B cell (primary cell): ENCODE data around the gene MDFI. TPM values are rescaled to one million over a fixed set of nuclear protein-coding genes. Genes with fewer than 3 reads are reported as not detected.

Experiments used
- ATAC-seq: fragments of 200-7000 bp; cut with Tn5 transposase; one replicate; pipeline ENCODE4 v1.10.0; 2021; ENCODE audit warnings: low read depth, mild to moderate bottlenecking, moderate number of reproducible peaks, moderate library complexity
- CTCF ChIA-PET: fragments of 350-600 bp; sonication (Branson Sonifier 250); formaldehyde crosslinking; loops from one replicate; lab custom pipeline; 2021; ENCODE audit warnings: antibody characterized with exemption, inconsistent platforms; lab: Charles Lee
- POLR2A ChIA-PET: fragments of 350-600 bp; sonication (Branson Sonifier 250); formaldehyde crosslinking; loops from one replicate; lab custom pipeline; 2021; ENCODE audit warnings: antibody characterized with exemption; lab: Charles Lee
- DNase-seq: peaks from one replicate; pipeline ENCODE4 v3.0.0; 2013
- H2AFZ ChIP-seq: 2 replicates; pipeline ENCODE4 v1.6.1; 2012; ENCODE audit warnings: mild to moderate bottlenecking, low read depth, low read length; ENCODE audit not compliant: insufficient read depth, poor library complexity, severe bottlenecking
- H3K27ac ChIP-seq, 2 donors: 1 replicate in 1 of 2; 2 replicates in 1 of 2; pipeline ENCODE4 v1.5.1; 2012 to 2013; ENCODE audit warnings: low read length in 2 of 2, mild to moderate bottlenecking in 2 of 2, moderate library complexity in 1 of 2
- H3K27me3 ChIP-seq, 4 experiments: fragments of 200-600 bp in 1 of 4; sonication (generic) in 1 of 4; replicated peaks in 1 of 4; 1 replicate in 2 of 4; 2 replicates in 2 of 4; pipeline versions ENCODE4 v1.6.1 to v1.7.0; 2013 to 2016; ENCODE audit warnings: low read length in 3 of 4, mild to moderate bottlenecking in 2 of 4, mixed read lengths in 1 of 4, moderate library complexity in 1 of 4; ENCODE audit not compliant: insufficient read depth in 4 of 4, control insufficient read depth in 3 of 4; ENCODE audit errors: control extremely low read depth in 1 of 4
- H3K36me3 ChIP-seq, 2 experiments: replicated peaks in 1 of 2; 1 replicate in 1 of 2; 2 replicates in 1 of 2; pipeline versions ENCODE4 v1.6.1 to v1.7.1; 2013; ENCODE audit warnings: low read length in 1 of 2; ENCODE audit not compliant: insufficient read depth in 2 of 2, control insufficient read depth in 1 of 2; ENCODE audit errors: control extremely low read depth in 1 of 2, extremely low read depth in 1 of 2
- H3K4me1 ChIP-seq, 2 donors: fragments of 200-600 bp in 1 of 2; sonication (generic) in 1 of 2; 1 replicate in 1 of 2; 2 replicates in 1 of 2; pipeline versions ENCODE4 v1.5.1 to v1.6.1; 2013 to 2017; ENCODE audit warnings: low read length in 2 of 2; ENCODE audit not compliant: control insufficient read depth in 2 of 2, insufficient read depth in 2 of 2
- H3K4me2 ChIP-seq: replicated peaks from 2 replicates; pipeline ENCODE3; 2012; ENCODE audit warnings: mild to moderate bottlenecking, low read depth, low read length; ENCODE audit not compliant: poor library complexity, severe bottlenecking
- H3K4me3 ChIP-seq, 5 experiments: fragments of 200-600 bp in 1 of 5; sonication (generic) in 1 of 5; 1 replicate in 3 of 5; 2 replicates in 2 of 5; pipeline versions ENCODE4 v1.5.1 to v1.7.0; 2011 to 2016; ENCODE audit warnings: low read length in 4 of 5, mild to moderate bottlenecking in 4 of 5, low read depth in 2 of 5, control low read depth in 1 of 5, moderate library complexity in 1 of 5; ENCODE audit not compliant: insufficient read depth in 1 of 5; ENCODE audit errors: control extremely low read depth in 1 of 5, extremely low read depth in 1 of 5
- H3K79me2 ChIP-seq: fragments of 200-600 bp; sonication (generic); one replicate; pipeline ENCODE4 v1.6.0; 2016; ENCODE audit warnings: low read length; ENCODE audit not compliant: control insufficient read depth, insufficient read depth
- H3K9ac ChIP-seq: fragments of 200-600 bp; sonication (generic); 2 replicates; pipeline ENCODE4 v1.6.1; 2017; ENCODE audit warnings: mild to moderate bottlenecking, low read length, moderate library complexity
- H3K9me3 ChIP-seq, 3 donors: one replicate each; pipeline versions ENCODE4 v1.6.1 to v1.7.1; 2013; ENCODE audit warnings: low read length in 2 of 3; ENCODE audit not compliant: control insufficient read depth in 2 of 3, insufficient read depth in 1 of 3; ENCODE audit errors: control extremely low read depth in 1 of 3
- H4K20me1 ChIP-seq: 2 replicates; pipeline ENCODE4 v1.6.0; 2012; ENCODE audit warnings: mild to moderate bottlenecking, low read length; ENCODE audit not compliant: insufficient read depth, control insufficient read depth, poor library complexity, severe bottlenecking
- H3K27ac Mint-ChIP-seq: one replicate; pipeline ENCODE4 v1.8.0; 2021; ENCODE audit warnings: mixed read lengths
- H3K27me3 Mint-ChIP-seq: one replicate; pipeline ENCODE4 v1.8.0; 2021; ENCODE audit warnings: mixed read lengths
- H3K4me1 Mint-ChIP-seq: one replicate; pipeline ENCODE4 v1.8.0; 2021; ENCODE audit warnings: mixed read lengths
- H3K4me3 Mint-ChIP-seq: one replicate; pipeline ENCODE4 v1.8.0; 2021; ENCODE audit warnings: mixed read lengths
- H3K9me3 Mint-ChIP-seq: one replicate; pipeline ENCODE4 v1.8.0; 2022; ENCODE audit warnings: mixed read lengths; ENCODE audit not compliant: insufficient read depth
- CTCF ChIP-seq: fragments of 200-600 bp; IDR thresholded peaks from one replicate; pipeline ENCODE4 v1.8.0; 2022; ENCODE audit warnings: antibody characterized with exemption, mild to moderate bottlenecking
- EZH2 ChIP-seq: IDR thresholded peaks from 2 replicates; pipeline ENCODE4 v1.6.1; 2012; ENCODE audit warnings: borderline replicate concordance, low read depth, mild to moderate bottlenecking, moderate library complexity, low read length; ENCODE audit not compliant: insufficient read depth, poor library complexity, severe bottlenecking
- WGBS: methylation state at CpG from one replicate; pipeline ENCODE4 v1.1.5; 2013; ENCODE audit warnings: missing lambda C conversion rate; ENCODE audit not compliant: insufficient coverage; 5-methylcytosine and 5-hydroxymethylcytosine counted together
- intact Hi-C: fragments of 100-400 bp; cut with micrococcal nuclease; formaldehyde crosslinking; loops from one replicate; pipeline ENCODE4 v1.10.0; 2022
- polyA plus RNA-seq: library from polyadenylated mRNA; depleted of rRNA; stranded (reverse); fragments of >200 nt; gene quantifications from 2 replicates; pipeline ENCODE4 v1.2.3, GENCODE V29; 2012
- total RNA-seq, 2 donors: library from RNA; stranded (reverse); fragments of 120-200 nt in 1 of 2; gene quantifications; 1 replicate in 1 of 2; 2 replicates in 1 of 2; pipeline versions ENCODE4 v1.2.3 to v1.2.4, GENCODE V29; 2013 to 2022

Gene MDFI
- total and polyA plus RNA-seq, 2 donors (not counting 1 experiment from before 2014, with no cell fraction given), result not detected

- H3K4me3 ChIP-seq, result no peak overlapping the region
- H3K27me3 ChIP-seq, result no peaks in the 10 kb centered on the region
- H4K20me1 ChIP-seq, result peaks cover 93% of the 10 kb centered on the region
- Mint-ChIP-seq H3K4me1 (peaks cover 46% of the 10 kb centered on the region), H3K27ac (peak overlapping the region; percentile 88), H3K4me3 (no peak overlapping the region), H3K27me3 (no peaks in the 10 kb centered on the region), H3K9me3 (no peaks in the 10 kb centered on the region)
- WGBS, result 72% methylated on average over 7 of the region's 10 CpGs
- peaks cover 25 to 41% of the 10 kb centered on the region in 2 donors for H3K4me1 ChIP-seq
- peak overlapping the region; percentile 18 for H3K4me2 ChIP-seq
- peaks cover 84% of the 10 kb centered on the region for H3K79me2 ChIP-seq
- POLR2A ChIA-PET, result interaction anchor here (0.6 kb wide), 4 partner anchors 9 to 95 kb away, joined by 3 to 7 read pairs (median 4); no protein-coding TSS in a partner anchor
- peak overlapping the region; percentile 19 to 75 for H3K27ac ChIP-seq
- intact Hi-C loops, result no loop called here
- no peaks in the 10 kb centered on the region for H3K9me3 ChIP-seq
- TF ChIP-seq CTCF (no peak), EZH2 (no peak)
- DNase-seq, result no peak
- peaks cover 0 to 66% of the 10 kb centered on the region in 2 experiments for H3K36me3 ChIP-seq
- peak overlapping the region; percentile 11 for H3K9ac ChIP-seq
- no peak for ATAC-seq
- CTCF ChIA-PET, result interaction anchor here (0.8 to 6.3 kb wide), 6 partner anchors 9 to 90 kb away, joined by 3 to 51 read pairs (median 4); no protein-coding TSS in a partner anchor
- no peak overlapping the region for H2AFZ ChIP-seq
These were observed 55.3 kb downstream of the MDFI start for GRCh38 chr6:41693281-41694240.
